OCI-LY7 (cell line): ENCODE measurements around the gene PHETA1. TPM values are rescaled to one million over a fixed set of nuclear protein-coding genes. Genes with fewer than 3 reads are reported as not detected.

Experiments used
- BruUV-seq: library from RNA; stranded (reverse); fragments of 400-500 nt; replicated peaks from 2 replicates; lab custom pipeline; 2021; lab: Mats Ljungman, UMichigan
- CTCF ChIA-PET: fragments of 300-600 bp; sonication (Branson Sonifier 250); formaldehyde crosslinking; loops from one replicate; lab custom pipeline; 2022; ENCODE audit warnings: antibody characterized with exemption; ENCODE audit not compliant: unreplicated experiment; lab: Charles Lee
- POLR2A ChIA-PET: fragments of 300-600 bp; sonication (Branson Sonifier 250); formaldehyde crosslinking; loops from one replicate; lab custom pipeline; 2022; ENCODE audit warnings: antibody characterized with exemption; lab: Charles Lee
- DNase-seq: peaks from one replicate; pipeline ENCODE4 v3.0.0-alpha.2; 2015; ENCODE audit warnings: low spot score
- H2AFZ ChIP-seq: fragments of 200-600 bp; sonication (generic), shearing (Covaris generic); 2 replicates; pipeline ENCODE4 v1.6.1; 2014; ENCODE audit warnings: mild to moderate bottlenecking, antibody characterized with exemption, low read length, moderate library complexity
- H3K27ac ChIP-seq: fragments of 200-600 bp; sonication (generic); 2 replicates; pipeline ENCODE4 v1.5.1; 2014; ENCODE audit warnings: mixed run types, low read depth, mild to moderate bottlenecking, moderate library complexity, low read length, inconsistent platforms; ENCODE audit not compliant: poor library complexity, severe bottlenecking
- H3K36me3 ChIP-seq: fragments of 200-600 bp; sonication (generic); 2 replicates; pipeline ENCODE4 v1.6.1; 2014; ENCODE audit warnings: mild to moderate bottlenecking, antibody characterized with exemption, low read length, moderate library complexity, mixed read lengths; ENCODE audit not compliant: insufficient read depth
- H3K4me1 ChIP-seq: fragments of 200-600 bp; sonication (generic); 2 replicates; pipeline ENCODE4 v1.5.1; 2014; ENCODE audit warnings: mild to moderate bottlenecking, low read length; ENCODE audit not compliant: insufficient read depth, poor library complexity, severe bottlenecking
- H3K4me2 ChIP-seq: fragments of 200-600 bp; sonication (generic); 2 replicates; pipeline ENCODE4 v1.6.1; 2014; ENCODE audit warnings: mild to moderate bottlenecking, low read length
- H3K4me3 ChIP-seq: fragments of 200-600 bp; sonication (generic); 2 replicates; pipeline ENCODE4 v1.5.1; 2014; ENCODE audit warnings: mild to moderate bottlenecking, low read depth, low read length; ENCODE audit not compliant: poor library complexity, severe bottlenecking
- H3K79me2 ChIP-seq: fragments of 200-600 bp; sonication (generic); 2 replicates; pipeline ENCODE4 v1.6.1; 2016; ENCODE audit warnings: low read depth, mild to moderate bottlenecking, low read length, moderate library complexity, mixed read lengths; ENCODE audit not compliant: insufficient read depth
- H3K9me2 ChIP-seq: fragments of 200-600 bp; sonication (generic); 2 replicates; pipeline ENCODE4 v1.6.1; 2016; ENCODE audit warnings: mild to moderate bottlenecking, low read length, mixed read lengths; ENCODE audit not compliant: insufficient read depth
- H3K9me3 ChIP-seq: fragments of 200-600 bp; sonication (generic); 2 replicates; pipeline ENCODE4 v1.6.1; 2014; ENCODE audit warnings: mild to moderate bottlenecking, mixed run types, low read length, mixed read lengths
- H4K20me1 ChIP-seq: fragments of 200-600 bp; sonication (generic); 2 replicates; pipeline ENCODE4 v1.6.1; 2014; ENCODE audit warnings: mild to moderate bottlenecking, antibody characterized with exemption, low read length, moderate library complexity, mixed read lengths; ENCODE audit not compliant: insufficient read depth
- CTCF ChIP-seq: fragments of 200-600 bp; sonication (generic); conservative IDR thresholded peaks from 2 replicates; pipeline ENCODE4 v1.5.1; 2014; ENCODE audit warnings: mild to moderate bottlenecking, antibody characterized with exemption, low read length, moderate library complexity, mixed read lengths
- EZH2phosphoT487 ChIP-seq: fragments of 200-600 bp; sonication (generic); IDR thresholded peaks from 2 replicates; pipeline ENCODE4 v1.6.1; 2018; ENCODE audit warnings: low read depth, borderline replicate concordance, mild to moderate bottlenecking, mixed run types, antibody characterized with exemption, low read length, moderate library complexity, mixed read lengths
- intact Hi-C: fragments of 100-400 bp; cut with micrococcal nuclease; formaldehyde crosslinking; loops from one replicate; pipeline ENCODE4 v1.10.0; 2022; ENCODE audit not compliant: unreplicated experiment
- total RNA-seq, 2 experiments: library from RNA; depleted of rRNA in 1 of 2; stranded (reverse); fragments of >200 nt in 1 of 2; shearing (Covaris generic) in 1 of 2; gene quantifications; 2 replicates each; pipeline ENCODE4 v1.2.3, GENCODE V29; 2014 to 2022

The PHETA1 gene
- total RNA-seq, 2 experiments from 2014 or later = 0.73 to 2.7 TPM

- BruUV-seq = no TSS peak
- H3K4me3 ChIP-seq = no peak overlapping the region
- peaks cover 7% of the 10 kb centered on the region for H3K4me1 ChIP-seq
- no peaks in the 10 kb centered on the region for H3K9me3 ChIP-seq
- no peaks in the 10 kb centered on the region for H3K9me2 ChIP-seq
- intact Hi-C loops = no loop called here
- TF ChIP-seq CTCF = no peak
- TF ChIP-seq EZH2phosphoT487 = no peak
- no peaks in the 10 kb centered on the region for H3K36me3 ChIP-seq
- no peak overlapping the region for H3K27ac ChIP-seq
- no peak for DNase-seq
- no peak overlapping the region for H2AFZ ChIP-seq
- no peak overlapping the region for H3K4me2 ChIP-seq
- ChIA-PET POLR2A (interaction anchor here (0.6 kb wide), 2 partner anchors 170 to 533 kb away, joined by 3 to 4 read pairs; no protein-coding TSS in a partner anchor), CTCF (interaction anchor here (1.0 to 2.2 kb wide), 2 partner anchors 49 to 56 kb away, joined by 4 to 37 read pairs; no protein-coding TSS in a partner anchor)
- no peaks in the 10 kb centered on the region for H3K79me2 ChIP-seq
- no peaks in the 10 kb centered on the region for H4K20me1 ChIP-seq
Measured at GRCh38 chr12:111395336-111396187, 26.7 kb upstream of the PHETA1 start.

GRCh38 chr12:111394480-111394879, 25.6 kb upstream of the PHETA1 start:
- CTCF ChIA-PET = no interaction called here
- POLR2A ChIA-PET = no interaction called here
- DNase-seq = no peak
- H2AFZ ChIP-seq = no peak overlapping the region
- H3K9me2 ChIP-seq = no peaks in the 10 kb centered on the region
- H3K9me3 ChIP-seq = no peaks in the 10 kb centered on the region
- H3K79me2 ChIP-seq = no peaks in the 10 kb centered on the region
- BruUV-seq = no TSS peak
- intact Hi-C loops = no loop called here
- no peaks in the 10 kb centered on the region for H3K36me3 ChIP-seq
- no peak for TF ChIP-seq CTCF
- TF ChIP-seq EZH2phosphoT487 = no peak
- H3K4me1 ChIP-seq = peaks cover 7% of the 10 kb centered on the region
- H3K4me2 ChIP-seq = no peak overlapping the region
- no peak overlapping the region for H3K27ac ChIP-seq
- H3K4me3 ChIP-seq = no peak overlapping the region
- no peaks in the 10 kb centered on the region for H4K20me1 ChIP-seq
